Dedifferentiated amniotic fluid mesenchymal stem cell (primary cell): ENCODE results near the gene SPRR1B.
"Not testable (repeated sequence)": the region's sequence is repeated elsewhere in the genome, so short reads cannot be mapped to it uniquely, and the experiment has no call there.

Experiments used
- DNase-seq: peaks from one replicate; pipeline ENCODE4 v3.0.0-alpha.2; 2016; ENCODE audit errors: extremely low spot score

The SPRR1B gene

GRCh38 chr1:153040950-153041631 is 10.1 kb downstream of the SPRR1B start, which contains the start of gene SPRR2D:
TSS of gene SPRR2D (minus strand) at chr1:153041120. CDS start at chr1:153040346, 774 bp downstream.
- no peak for DNase-seq

GRCh38 chr1:153049211-153049610 is 18.2 kb downstream of the SPRR1B start:
- no peak for DNase-seq

GRCh38 chr1:153056111-153056510 is 25.1 kb downstream of the SPRR1B start:
- DNase-seq, result not testable (repeated sequence)

- no peak for DNase-seq
Observed at GRCh38 chr1:153057375-153057774, 26.4 kb downstream of the SPRR1B start, which contains the start of gene SPRR2A. TSS of gene SPRR2A (minus strand) at chr1:153057512. CDS start at chr1:153056735, 777 bp downstream.

GRCh38 chr1:153058154-153058553 is 27.2 kb downstream of the SPRR1B start:
- DNase-seq, result no peak

GRCh38 chr1:153058826-153059784 is 28.1 kb downstream of the SPRR1B start:
- DNase-seq, result no peak

- DNase-seq, result no peak
Observed at GRCh38 chr1:153070243-153070642, 39.2 kb downstream of the SPRR1B start.

GRCh38 chr1:153071511-153071910 is 40.5 kb downstream of the SPRR1B start, which contains the start of gene SPRR2B:
TSS of gene SPRR2B (minus strand) at chr1:153071611. CDS start at chr1:153070839, 772 bp downstream.
- no peak for DNase-seq

- no peak for DNase-seq
Observed at GRCh38 chr1:153072806-153073726, 42.1 kb downstream of the SPRR1B start.

- no peak for DNase-seq
Observed at GRCh38 chr1:153081736-153082135, 50.7 kb downstream of the SPRR1B start.
